HepG2 (cell line): ENCODE results near the gene GATA3. TPM values are rescaled to one million over a fixed set of nuclear protein-coding genes. Genes with fewer than 3 reads are reported as not detected.

ENCODE experiments used
- ATAC-seq: fragments of 200-7000 bp; cut with Tn5 transposase; 3 replicates; pipeline ENCODE4 v1.9.1; 2020; ENCODE audit warnings: mild to moderate bottlenecking, moderate library complexity
- BruUV-seq: library from RNA; stranded (reverse); fragments of 400-500 nt; replicated peaks from 2 replicates; lab custom pipeline; 2021; lab: Mats Ljungman, UMichigan
- CTCF ChIA-PET: fragments of 300-600 bp; formaldehyde crosslinking; extraction: SDS; loops from one replicate; lab custom pipeline; 2021; ENCODE audit warnings: low total read pairs, inconsistent platforms, low intra/inter-chr PET ratio; lab: Yijun Ruan, JAX
- POLR2A ChIA-PET: fragments of 350-600 bp; sonication (Branson Sonifier 250); formaldehyde crosslinking; loops from one replicate; lab custom pipeline; 2020; ENCODE audit warnings: antibody characterized with exemption, inconsistent platforms; lab: Yijun Ruan, JAX
- DNase-seq: peaks from one replicate; pipeline ENCODE4 v3.0.0-alpha.2; 2015; ENCODE audit warnings: low spot score
- FAIRE-seq: peaks from 3 replicates; lab custom pipeline; 2011; peaks lifted over from hg19 to GRCh38; lab: Jason Lieb, UNC
- H2AFZ ChIP-seq: one replicate; pipeline ENCODE4 v1.6.1; 2011; ENCODE audit warnings: low read length, inconsistent platforms
- H3K27ac ChIP-seq: fragments of 300-600 bp; 3 replicates; pipeline ENCODE4 v1.8.0; 2011; ENCODE audit warnings: mixed run types, mild to moderate bottlenecking, mixed read lengths, low read length, inconsistent platforms; ENCODE audit not compliant: insufficient read depth; ENCODE audit errors: extremely low read length
- H3K27me3 ChIP-seq, 2 experiments: fragments of 200-600 bp in 1 of 2; 2 replicates in 1 of 2; 3 replicates in 1 of 2; pipeline versions ENCODE4 v1.6.0 to v1.8.0; 2011; ENCODE audit warnings: low read length in 2 of 2, mild to moderate bottlenecking in 2 of 2, moderate library complexity in 2 of 2, inconsistent platforms in 1 of 2; ENCODE audit not compliant: insufficient read depth in 2 of 2, control insufficient read depth in 1 of 2
- H3K36me3 ChIP-seq, 2 experiments: fragments of 200-600 bp in 1 of 2; replicated peaks in 1 of 2; 2 replicates in 1 of 2; 3 replicates in 1 of 2; pipeline versions ENCODE4 v1.5.1 to v1.8.0; 2011; ENCODE audit warnings: low read length in 2 of 2, inconsistent platforms in 1 of 2; ENCODE audit not compliant: insufficient read depth in 2 of 2, control insufficient read depth in 1 of 2
- H3K4me1 ChIP-seq: 2 replicates; pipeline ENCODE4 v1.5.1; 2012; ENCODE audit warnings: low read length, inconsistent platforms; ENCODE audit not compliant: insufficient read depth
- H3K4me2 ChIP-seq: 2 replicates; pipeline ENCODE4 v1.6.0; 2011; ENCODE audit warnings: low read depth, low read length, inconsistent platforms
- H3K4me3 ChIP-seq, 3 experiments: fragments of 200-600 bp in 1 of 3; sonication (generic), shearing (Covaris generic) in 1 of 3; replicated peaks in 1 of 3; 2 replicates each; pipeline ENCODE4 v1.5.1; 2011 to 2016; ENCODE audit warnings: low read length in 3 of 3, inconsistent platforms in 2 of 3, low read depth in 2 of 3, mild to moderate bottlenecking in 2 of 3, control low read depth in 1 of 3, mixed read lengths in 1 of 3; ENCODE audit not compliant: insufficient read depth in 1 of 3
- H3K79me2 ChIP-seq: one replicate; pipeline ENCODE4 v1.6.1; 2011; ENCODE audit warnings: low read length, inconsistent platforms; ENCODE audit not compliant: insufficient read depth
- H3K9ac ChIP-seq: 2 replicates; pipeline ENCODE4 v1.6.0; 2011; ENCODE audit warnings: mild to moderate bottlenecking, low read depth, low read length, inconsistent platforms; ENCODE audit not compliant: insufficient read depth
- H3K9me3 ChIP-seq: 2 replicates; pipeline ENCODE4 v1.5.1; 2012; ENCODE audit warnings: mild to moderate bottlenecking, low read length
- H4K20me1 ChIP-seq: 2 replicates; pipeline ENCODE4 v1.6.0; 2011; ENCODE audit warnings: inconsistent platforms, mild to moderate bottlenecking, low read length, moderate library complexity; ENCODE audit not compliant: insufficient read depth
- MYNN ChIP-seq: sonication (generic); formaldehyde crosslinking; IDR thresholded peaks from 2 replicates; pipeline ENCODE4 v1.4.0; 2020; ENCODE audit warnings: mild to moderate bottlenecking, low read depth, missing genetic modification reagents
- NR2C2 ChIP-seq: sonication (generic); formaldehyde crosslinking; IDR thresholded peaks from 2 replicates; pipeline ENCODE4 v1.4.0; 2020; ENCODE audit warnings: missing genetic modification reagents, mild to moderate bottlenecking, moderate library complexity, borderline replicate concordance
- RFXAP ChIP-seq: sonication (generic); formaldehyde crosslinking; IDR thresholded peaks from 2 replicates; pipeline ENCODE4 v1.4.0; 2020; ENCODE audit warnings: missing genetic modification reagents, borderline replicate concordance
- ZNF256 ChIP-seq: sonication (generic); formaldehyde crosslinking; conservative IDR thresholded peaks from 2 replicates; pipeline ENCODE4 v1.4.0; 2020; ENCODE audit warnings: missing genetic modification reagents
- ZNF451 ChIP-seq: sonication (generic); formaldehyde crosslinking; IDR thresholded peaks from 2 replicates; pipeline ENCODE4 v1.5.0; 2020; ENCODE audit warnings: mild to moderate bottlenecking, missing genetic modification reagents
- ZNF678 ChIP-seq: sonication (generic); formaldehyde crosslinking; IDR thresholded peaks from 2 replicates; pipeline ENCODE4 v1.4.0; 2020; ENCODE audit warnings: mild to moderate bottlenecking, missing genetic modification reagents
- ZNF747 ChIP-seq: sonication (generic); formaldehyde crosslinking; IDR thresholded peaks from 2 replicates; pipeline ENCODE4 v1.8.1; 2023; ENCODE audit warnings: missing genetic modification reagents, mild to moderate bottlenecking, borderline replicate concordance
- ZNF761 ChIP-seq: sonication (generic); formaldehyde crosslinking; conservative IDR thresholded peaks from 2 replicates; pipeline ENCODE4 v1.4.0; 2020; ENCODE audit warnings: mild to moderate bottlenecking, missing genetic modification reagents
- WGBS: methylation state at CpG from one replicate; pipeline ENCODE4 v1.1.6; 2017; ENCODE audit warnings: low lambda C conversion rate; 5-methylcytosine and 5-hydroxymethylcytosine counted together
- in situ Hi-C: cut with HindIII; loops from 2 replicates; pipeline ENCODE4 v1.10.0; 2017; ENCODE audit warnings: low pct_unique_long_range_greater_than_20kb; ENCODE audit not compliant: extremely low pct_ligation_motif_present
- intact Hi-C: fragments of 100-400 bp; cut with micrococcal nuclease; formaldehyde crosslinking; loops from one replicate; pipeline ENCODE4 v1.10.0; 2022; ENCODE audit not compliant: unreplicated experiment
- polyA plus RNA-seq, 8 experiments: library from polyadenylated mRNA; depleted of rRNA in 3 of 8; stranded (reverse) in 7 of 8; unstranded in 1 of 8; fragments of >200 nt; fragmentation: Illumina TruSeq in 4 of 8; extraction: Trizol in 4 of 8; gene quantifications; 2 replicates each; pipeline versions ENCODE4 v1.2.1 to v1.2.3, GENCODE V29; 2011 to 2016; ENCODE audit warnings: low read depth in 4 of 8, missing spikeins in 1 of 8, mixed read lengths in 1 of 8; ENCODE audit not compliant: insufficient read depth in 1 of 8
- total RNA-seq, 5 experiments: library from RNA; depleted of rRNA; stranded (reverse); fragments of >200 nt; fragmentation: Illumina TruSeq; extraction: Trizol; gene quantifications; 2 replicates each; pipeline ENCODE4 v1.2.3, GENCODE V29; 2016; ENCODE audit warnings: low read depth in 1 of 5
- TF ChIP-seq, protein P1 (sequence below): sonication (generic); formaldehyde crosslinking; IDR thresholded peaks from 2 replicates; pipeline ENCODE4 v1.4.0; 2020; ENCODE audit warnings: missing genetic modification reagents, borderline replicate concordance
- TF ChIP-seq, protein P2 (sequence below): fragments of 450-650 bp; IDR thresholded peaks from 2 replicates; pipeline ENCODE4 v1.6.1; 2016

GATA3 gene
- total and polyA plus RNA-seq, 2 of the 13 experiments (the other 11 are each of a cell fraction or from before 2014, with no cell fraction given), result not detected

DNA sequence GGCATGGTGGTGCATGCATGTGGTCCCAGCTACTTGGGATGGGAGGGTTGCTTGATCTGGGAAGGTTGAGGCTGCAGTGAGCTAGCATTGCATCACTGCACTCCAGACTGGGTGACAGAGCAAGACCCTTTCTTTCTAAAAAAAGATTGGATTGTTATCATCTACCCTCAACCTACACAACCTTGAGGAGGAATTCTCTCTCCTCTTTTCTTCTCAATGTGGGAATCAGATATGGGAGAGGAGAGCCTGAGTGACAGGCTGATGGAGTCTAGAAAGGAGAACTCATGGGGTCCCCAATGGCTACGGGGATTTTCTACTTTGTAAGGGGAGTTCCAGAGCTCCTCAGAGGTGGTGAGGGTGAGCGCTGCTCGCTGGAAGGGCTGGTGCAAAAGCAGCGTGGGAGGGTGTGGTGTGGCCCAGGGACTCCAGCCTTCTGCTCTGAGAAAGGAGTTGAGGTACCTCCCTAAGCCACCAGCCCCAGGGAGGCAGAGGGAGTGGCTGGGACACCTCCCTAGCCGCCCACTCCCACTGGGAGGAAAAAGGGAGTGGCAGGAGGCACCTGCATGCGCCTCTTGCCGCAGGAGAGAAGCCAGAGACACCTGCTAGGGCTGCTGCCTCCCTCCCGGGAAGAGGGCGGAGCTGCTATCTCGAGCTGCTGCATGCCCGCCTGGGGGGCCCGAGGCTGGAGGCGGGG lies 48.4 kb downstream of the GATA3 start (continued):
- TF ChIP-seq, protein P1, sequence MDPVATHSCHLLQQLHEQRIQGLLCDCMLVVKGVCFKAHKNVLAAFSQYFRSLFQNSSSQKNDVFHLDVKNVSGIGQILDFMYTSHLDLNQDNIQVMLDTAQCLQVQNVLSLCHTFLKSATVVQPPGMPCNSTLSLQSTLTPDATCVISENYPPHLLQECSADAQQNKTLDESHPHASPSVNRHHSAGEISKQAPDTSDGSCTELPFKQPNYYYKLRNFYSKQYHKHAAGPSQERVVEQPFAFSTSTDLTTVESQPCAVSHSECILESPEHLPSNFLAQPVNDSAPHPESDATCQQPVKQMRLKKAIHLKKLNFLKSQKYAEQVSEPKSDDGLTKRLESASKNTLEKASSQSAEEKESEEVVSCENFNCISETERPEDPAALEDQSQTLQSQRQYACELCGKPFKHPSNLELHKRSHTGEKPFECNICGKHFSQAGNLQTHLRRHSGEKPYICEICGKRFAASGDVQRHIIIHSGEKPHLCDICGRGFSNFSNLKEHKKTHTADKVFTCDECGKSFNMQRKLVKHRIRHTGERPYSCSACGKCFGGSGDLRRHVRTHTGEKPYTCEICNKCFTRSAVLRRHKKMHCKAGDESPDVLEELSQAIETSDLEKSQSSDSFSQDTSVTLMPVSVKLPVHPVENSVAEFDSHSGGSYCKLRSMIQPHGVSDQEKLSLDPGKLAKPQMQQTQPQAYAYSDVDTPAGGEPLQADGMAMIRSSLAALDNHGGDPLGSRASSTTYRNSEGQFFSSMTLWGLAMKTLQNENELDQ (CRISPR knock-in tag), result no peak
- no peak for TF ChIP-seq ZNF761 (CRISPR knock-in tag)
- TF ChIP-seq RFXAP, result no peak
- TF ChIP-seq NR2C2 (CRISPR knock-in tag), result no peak
- no peak for TF ChIP-seq ZNF451 (CRISPR knock-in tag)
- no peak for TF ChIP-seq ZNF678 (CRISPR knock-in tag)
- no peak for TF ChIP-seq MYNN (CRISPR knock-in tag)
- TF ChIP-seq ZNF256 (CRISPR knock-in tag), result no peak

GRCh38 chr10:8103543-8103942 lies 49.1 kb downstream of the GATA3 start:
- CTCF ChIA-PET, result no interaction called here
- Histone ChIP-seq H3K27me3 (peaks cover 4 to 30% of the 10 kb centered on the region in 2 experiments; a peak in 4 of 5 replicates), H4K20me1 (no peaks in the 10 kb centered on the region), H3K79me2 (no peaks in the 10 kb centered on the region), H3K9me3 (no peaks in the 10 kb centered on the region), H2AFZ (no peak overlapping the region), H3K27ac (no peak overlapping the region), H3K9ac (no peak overlapping the region), H3K36me3 (no peaks in the 10 kb centered on the region), H3K4me1 (no peaks in the 10 kb centered on the region), H3K4me2 (no peak overlapping the region)
- BruUV-seq, result no TSS peak
- in situ Hi-C loops, result no loop called here
- intact Hi-C loops, result no loop called here
- no peak for TF ChIP-seq ZNF747 (CRISPR knock-in tag)
- TF ChIP-seq, protein P2, sequence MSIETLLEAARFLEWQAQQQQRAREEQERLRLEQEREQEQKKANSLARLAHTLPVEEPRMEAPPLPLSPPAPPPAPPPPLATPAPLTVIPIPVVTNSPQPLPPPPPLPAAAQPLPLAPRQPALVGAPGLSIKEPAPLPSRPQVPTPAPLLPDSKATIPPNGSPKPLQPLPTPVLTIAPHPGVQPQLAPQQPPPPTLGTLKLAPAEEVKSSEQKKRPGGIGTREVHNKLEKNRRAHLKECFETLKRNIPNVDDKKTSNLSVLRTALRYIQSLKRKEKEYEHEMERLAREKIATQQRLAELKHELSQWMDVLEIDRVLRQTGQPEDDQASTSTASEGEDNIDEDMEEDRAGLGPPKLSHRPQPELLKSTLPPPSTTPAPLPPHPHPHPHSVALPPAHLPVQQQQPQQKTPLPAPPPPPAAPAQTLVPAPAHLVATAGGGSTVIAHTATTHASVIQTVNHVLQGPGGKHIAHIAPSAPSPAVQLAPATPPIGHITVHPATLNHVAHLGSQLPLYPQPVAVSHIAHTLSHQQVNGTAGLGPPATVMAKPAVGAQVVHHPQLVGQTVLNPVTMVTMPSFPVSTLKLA, result 0 out of 2 replicates have a peak, but pooled peaks have one; percentile 25
- TF ChIP-seq, all 625 proteins: peak for 1
- 5% methylated on average over 8 of the region's 8 CpGs for WGBS
- DNase-seq (no peak), FAIRE-seq (no peak), ATAC-seq (no peak; the same call in 2 of the 3 replicates)
- no peak overlapping the region for H3K4me3 ChIP-seq
- POLR2A ChIA-PET, result no interaction called here
